GM12878 (cell line): ENCODE data around the gene ZNF420. TPM values are rescaled to one million over a fixed set of nuclear protein-coding genes. Genes with fewer than 3 reads are reported as not detected.

Experiments used
- ATAC-seq: fragments of 200-7000 bp; cut with Tn5 transposase; 3 replicates; pipeline ENCODE4 v1.9.1; 2020; ENCODE audit warnings: mild to moderate bottlenecking, moderate library complexity
- BruUV-seq: library from RNA; stranded (reverse); fragments of 400-500 nt; replicated peaks from 2 replicates; lab custom pipeline; 2021; lab: Mats Ljungman, UMichigan
- CTCF ChIA-PET: fragments of 300-600 bp; sonication (Branson Sonifier 250); formaldehyde crosslinking; extraction: SDS; loops from one replicate; lab custom pipeline; 2021; ENCODE audit warnings: inconsistent platforms; lab: Yijun Ruan, JAX
- POLR2A ChIA-PET: fragments of 350-600 bp; formaldehyde crosslinking; extraction: SDS; loops from one replicate; lab custom pipeline; 2021; ENCODE audit warnings: inconsistent platforms; lab: Charles Lee
- RAD21 ChIA-PET: fragments of 300-600 bp; sonication (Branson Sonifier 250); formaldehyde crosslinking; loops from one replicate; lab custom pipeline; 2023; ENCODE audit warnings: antibody characterized with exemption; ENCODE audit not compliant: unreplicated experiment; lab: Charles Lee
- SMC1A ChIA-PET: fragments of 300-600 bp; sonication (Branson Sonifier 250); formaldehyde crosslinking; loops from one replicate; lab custom pipeline; 2023; ENCODE audit not compliant: unreplicated experiment, uncharacterized antibody; lab: Charles Lee
- DNase-seq: peaks from one replicate; pipeline ENCODE4 v3.0.0-alpha.2; 2011; ENCODE audit warnings: low read depth, low spot score
- FAIRE-seq: peaks from 3 replicates; lab custom pipeline; 2011; peaks lifted over from hg19 to GRCh38; lab: Jason Lieb, UNC
- H2AFZ ChIP-seq: 2 replicates; pipeline ENCODE4 v1.6.0; 2011; ENCODE audit warnings: low read depth, low read length, control low read depth; ENCODE audit not compliant: control insufficient read depth
- H3K27ac ChIP-seq: 2 replicates; pipeline ENCODE4 v1.5.1; 2011; ENCODE audit warnings: control low read depth; ENCODE audit not compliant: control insufficient read depth, insufficient read depth
- H3K27me3 ChIP-seq, 2 experiments: replicated peaks in 1 of 2; 2 replicates each; pipeline versions ENCODE4 v1.6.0 to v1.6.1; 2011; ENCODE audit warnings: low read length in 1 of 2; ENCODE audit not compliant: control insufficient read depth in 2 of 2, insufficient read depth in 2 of 2
- H3K36me3 ChIP-seq, 2 experiments: 2 replicates each; pipeline ENCODE4 v1.5.1; 2011; ENCODE audit warnings: low read length in 1 of 2; ENCODE audit not compliant: control insufficient read depth in 2 of 2, insufficient read depth in 2 of 2
- H3K4me1 ChIP-seq: 2 replicates; pipeline ENCODE4 v1.6.1; 2011; ENCODE audit warnings: mild to moderate bottlenecking, low read length, moderate library complexity, mixed read lengths; ENCODE audit not compliant: control insufficient read depth, insufficient read depth
- H3K4me2 ChIP-seq: 2 replicates; pipeline ENCODE4 v1.6.0; 2011; ENCODE audit warnings: control low read depth; ENCODE audit not compliant: control insufficient read depth, insufficient read depth
- H3K4me3 ChIP-seq: fragments of 200-600 bp; sonication (generic); 2 replicates; pipeline ENCODE4 v1.5.1; 2016
- H3K79me2 ChIP-seq: 2 replicates; pipeline ENCODE4 v1.6.0; 2011; ENCODE audit warnings: low read length; ENCODE audit not compliant: control insufficient read depth, insufficient read depth
- H3K9ac ChIP-seq: 2 replicates; pipeline ENCODE4 v1.8.0; 2011; ENCODE audit warnings: low read length, control low read depth, mixed read lengths; ENCODE audit not compliant: control insufficient read depth, insufficient read depth
- H3K9me3 ChIP-seq: replicated peaks from 3 replicates; pipeline ENCODE4 v1.5.1; 2011; ENCODE audit warnings: mild to moderate bottlenecking, low read length; ENCODE audit not compliant: control insufficient read depth, insufficient read depth
- H4K20me1 ChIP-seq: 2 replicates; pipeline ENCODE4 v1.6.0; 2011; ENCODE audit not compliant: control insufficient read depth, insufficient read depth
- CBFB ChIP-seq: IDR thresholded peaks from 2 replicates; pipeline ENCODE4 v1.6.1; 2016; ENCODE audit warnings: antibody characterized with exemption, low read depth
- CEBPZ ChIP-seq: fragments of 150-350 bp; IDR thresholded peaks from 2 replicates; pipeline ENCODE4 v1.6.1; 2016; ENCODE audit warnings: low read depth, low read length
- CHD2 ChIP-seq: IDR thresholded peaks from 2 replicates; pipeline ENCODE4 v1.6.1; 2011; ENCODE audit warnings: low read depth, low read length, improper control_type of control experiment, borderline replicate concordance
- FOS ChIP-seq: IDR thresholded peaks from 3 replicates; pipeline ENCODE4 v1.6.1; 2011; ENCODE audit warnings: borderline replicate concordance; ENCODE audit not compliant: insufficient read length; ENCODE audit errors: extremely low read depth
- FOXK2 ChIP-seq: fragments of 450-650 bp; IDR thresholded peaks from 2 replicates; pipeline ENCODE4 v1.6.1; 2017; ENCODE audit warnings: mild to moderate bottlenecking, moderate library complexity
- HCFC1 ChIP-seq: fragments of 150-350 bp; IDR thresholded peaks from 2 replicates; pipeline ENCODE4 v1.6.1; 2014; ENCODE audit warnings: low read length
- HDAC2 ChIP-seq: fragments of 200-600 bp; sonication (generic); IDR thresholded peaks from 2 replicates; pipeline ENCODE4 v1.6.1; 2017
- HDAC6 ChIP-seq: fragments of 200-600 bp; sonication (generic); IDR thresholded peaks from one replicate; pipeline ENCODE4 v1.8.0; 2017; ENCODE audit warnings: antibody characterized with exemption; ENCODE audit not compliant: unreplicated experiment
- MEF2B ChIP-seq: fragments of 450-650 bp; IDR thresholded peaks from 2 replicates; pipeline ENCODE4 v1.6.1; 2018; ENCODE audit warnings: mild to moderate bottlenecking, moderate library complexity; ENCODE audit not compliant: partially characterized antibody, poor library complexity, severe bottlenecking
- MLLT1 ChIP-seq: fragments of 450-650 bp; IDR thresholded peaks from 2 replicates; pipeline ENCODE4 v1.6.1; 2016; ENCODE audit warnings: mild to moderate bottlenecking
- MTA3 ChIP-seq: IDR thresholded peaks from 2 replicates; pipeline ENCODE4 v1.6.1; 2012; ENCODE audit warnings: low read length, inconsistent platforms, borderline replicate concordance
- NFYA ChIP-seq: IDR thresholded peaks from 2 replicates; pipeline ENCODE4 v1.6.1; 2011; ENCODE audit warnings: low read depth, mild to moderate bottlenecking, low read length, improper control_type of control experiment, borderline replicate concordance
- RUNX3 ChIP-seq: IDR thresholded peaks from 2 replicates; pipeline ENCODE4 v1.6.1; 2012; ENCODE audit warnings: low read length, inconsistent platforms
- SIX5 ChIP-seq: IDR thresholded peaks from 2 replicates; pipeline ENCODE4 v1.6.1; 2011; ENCODE audit warnings: mild to moderate bottlenecking, low read depth, low read length, moderate library complexity; ENCODE audit not compliant: severe bottlenecking
- TCF12 ChIP-seq: IDR thresholded peaks from 2 replicates; pipeline ENCODE4 v1.6.1; 2011; ENCODE audit warnings: low read depth, mild to moderate bottlenecking, low read length
- WGBS: methylation state at CpG from one replicate; pipeline ENCODE4 v1.1.6; 2016; ENCODE audit warnings: low lambda C conversion rate; ENCODE audit not compliant: insufficient replicate concordance, insufficient coverage; ENCODE audit errors: missing lambda C conversion rate; 5-methylcytosine and 5-hydroxymethylcytosine counted together
- in situ Hi-C: fragments of 300-500 bp; cut with MboI; formaldehyde crosslinking; loops from 9 replicates; pipeline ENCODE4 v1.14.3; 2018; ENCODE audit warnings: mixed read lengths
- intact Hi-C: fragments of 100-400 bp; cut with micrococcal nuclease; formaldehyde crosslinking; loops from one replicate; pipeline ENCODE4 v1.14.2; 2022; ENCODE audit not compliant: unreplicated experiment
- polyA plus RNA-seq, 11 experiments: library from polyadenylated mRNA; depleted of rRNA in 4 of 11; unstranded in 6 of 11; stranded (reverse) in 5 of 11; fragments of >200 nt; fragmentation: Nextera tagmentation in 4 of 11; fragmentation: Illumina TruSeq in 1 of 11; extraction: Ambion mirVana in 4 of 11; extraction: Trizol in 1 of 11; gene quantifications; 1 replicate in 1 of 11; 2 replicates in 10 of 11; pipeline versions ENCODE4 v1.2.1 to v1.2.3, GENCODE V29; 2011 to 2016; ENCODE audit warnings: inconsistent platforms in 2 of 11, missing spikeins in 2 of 11, low read depth in 1 of 11
- total RNA-seq, 4 experiments: library from RNA; depleted of rRNA in 3 of 4; stranded (reverse); fragments of >200 nt in 3 of 4; fragmentation: Illumina TruSeq in 1 of 4; extraction: Trizol in 1 of 4; gene quantifications; 2 replicates each; pipeline versions ENCODE4 v1.2.1 to v1.2.3, GENCODE V29; 2013 to 2021

The ZNF420 gene
- total and polyA plus RNA-seq, 10 of the 15 experiments (the other 5 are each of a cell fraction or from before 2014, with no cell fraction given): 4.5 to 11.4 (median 7.1) TPM

- intact Hi-C loops: no loop called here
- Histone ChIP-seq H2AFZ (no peak overlapping the region), H3K27me3 (no peaks in the 10 kb centered on the region), H3K4me1 (no peaks in the 10 kb centered on the region), H3K36me3 (no peaks in the 10 kb centered on the region), H3K9ac (no peak overlapping the region), H4K20me1 (no peaks in the 10 kb centered on the region), H3K79me2 (no peaks in the 10 kb centered on the region), H3K4me3 (no peak overlapping the region), H3K9me3 (no peaks in the 10 kb centered on the region; the same call in 2 of the 3 replicates), H3K27ac (no peak overlapping the region), H3K4me2 (no peak overlapping the region)
- ChIA-PET RAD21 (no interaction called here), POLR2A (no interaction called here), CTCF (no interaction called here), SMC1A (no interaction called here)
- FAIRE-seq (no peak), DNase-seq (no peak), ATAC-seq (no peak)
- 68% methylated on average over 24 of the region's 24 CpGs for WGBS
- BruUV-seq: no TSS peak
- TF ChIP-seq CBFB: no peak
- in situ Hi-C loops: no loop called here
These were observed 21.5 kb upstream of the ZNF420 start for GRCh38 chr19:37056776-37057175.

- Histone ChIP-seq H3K36me3 (no peaks in the 10 kb centered on the region), H3K9ac (no peak overlapping the region), H3K4me3 (no peak overlapping the region), H4K20me1 (no peaks in the 10 kb centered on the region), H2AFZ (no peak overlapping the region), H3K79me2 (no peaks in the 10 kb centered on the region), H3K9me3 (no peaks in the 10 kb centered on the region; the same call in 2 of the 3 replicates), H3K4me2 (no peak overlapping the region), H3K27ac (no peak overlapping the region), H3K4me1 (no peaks in the 10 kb centered on the region), H3K27me3 (no peaks in the 10 kb centered on the region)
- no peak for ATAC-seq
- intact Hi-C loops: no loop called here
- POLR2A ChIA-PET: no interaction called here
- no peak for DNase-seq
- TF ChIP-seq MLLT1 (no peak), NFYA (no peak), HCFC1 (no peak), FOS (no peak), CHD2 (no peak), SIX5 (no peak), TCF12 (no peak), CEBPZ (no peak), HDAC6 (no peak), RUNX3 (no peak), FOXK2 (no peak), MTA3 (no peak), HDAC2 (no peak), MEF2B (no peak)
- CTCF ChIA-PET: no interaction called here
- WGBS: 83% methylated on average over 39 of the region's 39 CpGs
- in situ Hi-C loops: no loop called here
- RAD21 ChIA-PET: no interaction called here
- no TSS peak for BruUV-seq
- FAIRE-seq: no peak
- SMC1A ChIA-PET: no interaction called here
These were observed 19.1 kb upstream of the ZNF420 start for GRCh38 chr19:37059142-37059541.
